Mesenchymal stem cell (in vitro differentiated cells and primary cell): ENCODE data around the gene C10orf62.

Experiments used
- DNase-seq: peaks from one replicate; pipeline ENCODE4 v3.0.0-alpha.2; 2013
- H2AFZ ChIP-seq: one replicate; pipeline ENCODE4 v1.6.1; 2013; ENCODE audit warnings: low read depth, mild to moderate bottlenecking, control low read depth, inconsistent platforms, low read length, moderate library complexity
- H2AK5ac ChIP-seq: 2 replicates; pipeline ENCODE4 v1.6.1; 2013; ENCODE audit warnings: low read length, moderate library complexity, mild to moderate bottlenecking, inconsistent platforms; ENCODE audit not compliant: severe bottlenecking
- H2BK120ac ChIP-seq: one replicate; pipeline ENCODE4 v1.6.1; 2013; ENCODE audit warnings: low read depth, mild to moderate bottlenecking, inconsistent platforms, low read length, moderate library complexity
- H2BK12ac ChIP-seq, 2 experiments: one replicate each; pipeline ENCODE4 v1.6.1; 2013; ENCODE audit warnings: inconsistent platforms in 2 of 2, low read length in 2 of 2, mild to moderate bottlenecking in 2 of 2, moderate library complexity in 2 of 2, control low read depth in 1 of 2
- H2BK15ac ChIP-seq: one replicate; pipeline ENCODE4 v1.6.1; 2013; ENCODE audit warnings: mild to moderate bottlenecking, low read depth, inconsistent platforms; ENCODE audit not compliant: poor library complexity, severe bottlenecking
- H2BK5ac ChIP-seq: 2 replicates; pipeline ENCODE4 v1.6.1; 2013; ENCODE audit warnings: low read depth, mild to moderate bottlenecking, low read length, control low read depth, inconsistent platforms; ENCODE audit not compliant: poor library complexity, severe bottlenecking
- H3K14ac ChIP-seq, 2 experiments: one replicate each; pipeline ENCODE4 v1.6.1; 2013; ENCODE audit warnings: inconsistent platforms in 2 of 2, low read length in 2 of 2, control low read depth in 1 of 2, mild to moderate bottlenecking in 1 of 2, moderate library complexity in 1 of 2
- H3K18ac ChIP-seq, 2 experiments: one replicate each; pipeline ENCODE4 v1.6.1; 2013; ENCODE audit warnings: inconsistent platforms in 2 of 2, low read length in 2 of 2, control low read depth in 1 of 2, low read depth in 1 of 2, mild to moderate bottlenecking in 1 of 2
- H3K23ac ChIP-seq, 2 experiments: one replicate each; pipeline ENCODE4 v1.6.1; 2013; ENCODE audit warnings: inconsistent platforms in 2 of 2, low read length in 2 of 2, mild to moderate bottlenecking in 2 of 2, moderate library complexity in 2 of 2, control low read depth in 1 of 2
- H3K27ac ChIP-seq: 2 replicates; pipeline ENCODE4 v1.5.1; 2013; ENCODE audit warnings: mild to moderate bottlenecking, moderate library complexity, low read length, control low read depth, inconsistent platforms; ENCODE audit not compliant: poor library complexity, severe bottlenecking
- H3K27me3 ChIP-seq, 2 experiments: 2 replicates each; pipeline versions ENCODE4 v1.6.1 to v1.7.0; 2013; ENCODE audit warnings: low read length in 2 of 2, mild to moderate bottlenecking in 2 of 2, moderate library complexity in 2 of 2, control low read depth in 1 of 2, inconsistent platforms in 1 of 2; ENCODE audit not compliant: control insufficient read depth in 1 of 2, insufficient read depth in 1 of 2
- H3K36me3 ChIP-seq, 2 experiments: 2 replicates each; pipeline versions ENCODE4 v1.6.1 to v1.7.0; 2013; ENCODE audit warnings: low read length in 2 of 2, control low read depth in 1 of 2, inconsistent platforms in 1 of 2, low read depth in 1 of 2, mild to moderate bottlenecking in 1 of 2; ENCODE audit not compliant: insufficient read depth in 2 of 2, control insufficient read depth in 1 of 2
- H3K4ac ChIP-seq, 2 experiments: one replicate each; pipeline ENCODE4 v1.6.1; 2013; ENCODE audit warnings: inconsistent platforms in 2 of 2, low read length in 2 of 2, mild to moderate bottlenecking in 2 of 2, moderate library complexity in 2 of 2, control low read depth in 1 of 2, low read depth in 1 of 2
- H3K4me1 ChIP-seq: 2 replicates; pipeline ENCODE4 v1.6.1; 2013; ENCODE audit warnings: low read depth, low read length, control low read depth; ENCODE audit not compliant: control insufficient read depth, insufficient read depth
- H3K4me2 ChIP-seq: 2 replicates; pipeline ENCODE4 v1.6.1; 2013; ENCODE audit warnings: low read length, mild to moderate bottlenecking, inconsistent platforms; ENCODE audit not compliant: poor library complexity, severe bottlenecking
- H3K4me3 ChIP-seq, 2 experiments: 2 replicates each; pipeline versions ENCODE4 v1.5.1 to v1.7.0; 2013; ENCODE audit warnings: low read length in 2 of 2, mild to moderate bottlenecking in 2 of 2, control low read depth in 1 of 2, low read depth in 1 of 2; ENCODE audit not compliant: insufficient read depth in 1 of 2
- H3K79me1 ChIP-seq: replicated peaks from 2 replicates; pipeline ENCODE4 v1.6.1; 2013; ENCODE audit warnings: mild to moderate bottlenecking, control low read depth, low read length, inconsistent platforms; ENCODE audit not compliant: poor library complexity, severe bottlenecking
- H3K9ac ChIP-seq: 2 replicates; pipeline ENCODE4 v1.7.0; 2013; ENCODE audit warnings: mild to moderate bottlenecking, low read length, moderate library complexity
- H3K9me3 ChIP-seq: 2 replicates; pipeline ENCODE4 v1.7.0; 2013; ENCODE audit warnings: mild to moderate bottlenecking, low read length; ENCODE audit not compliant: control insufficient read depth
- H4K8ac ChIP-seq: one replicate; pipeline ENCODE4 v1.6.1; 2013; ENCODE audit warnings: inconsistent platforms, mild to moderate bottlenecking, low read length, moderate library complexity
- H4K91ac ChIP-seq: one replicate; pipeline ENCODE4 v1.6.1; 2013; ENCODE audit warnings: mild to moderate bottlenecking, low read length, inconsistent platforms
- WGBS: methylation state at CpG from one replicate; pipeline ENCODE4 v1.1.7; 2013; ENCODE audit warnings: mixed read lengths; 5-methylcytosine and 5-hydroxymethylcytosine counted together

C10orf62 gene

GRCh38 chr10:97577701-97578100 lies 11.8 kb upstream of the C10orf62 start:
- WGBS, result 82% methylated on average over 9 of the region's 9 CpGs
- Histone ChIP-seq H3K4ac (no peak overlapping the region), H3K9me3 (no peaks in the 10 kb centered on the region), H3K79me1 (no peaks in the 10 kb centered on the region), H3K27me3 (no peaks in the 10 kb centered on the region), H2BK5ac (no peak overlapping the region), H2BK120ac (no peak overlapping the region), H3K27ac (no peak overlapping the region), H4K8ac (no peak overlapping the region), H3K4me3 (no peak overlapping the region), H4K91ac (no peak overlapping the region), H2BK15ac (no peak overlapping the region), H3K14ac (no peak overlapping the region), H2AFZ (no peak overlapping the region), H3K4me1 (peaks cover 32% of the 10 kb centered on the region), H2BK12ac (no peak overlapping the region), H3K36me3 (peaks cover 0 to 6% of the 10 kb centered on the region in 2 experiments), H3K4me2 (no peak overlapping the region), H2AK5ac (peak overlapping the region; percentile 36), H3K9ac (no peak overlapping the region), H3K18ac (no peak overlapping the region), H3K23ac (no peak overlapping the region)
- DNase-seq, result no peak

- Histone ChIP-seq H3K18ac (no peak overlapping the region), H3K36me3 (peaks cover 0 to 6% of the 10 kb centered on the region in 2 experiments), H3K27me3 (no peaks in the 10 kb centered on the region), H3K23ac (no peak overlapping the region), H3K4me3 (peak overlapping the region in 1 of 2 experiments; percentile 61), H3K9me3 (no peaks in the 10 kb centered on the region), H3K4me1 (peaks cover 26% of the 10 kb centered on the region), H2BK120ac (no peak overlapping the region), H2BK12ac (no peak overlapping the region), H3K4me2 (no peak overlapping the region), H2AK5ac (no peak overlapping the region), H3K14ac (no peak overlapping the region), H2BK15ac (no peak overlapping the region), H3K4ac (no peak overlapping the region), H3K9ac (peak overlapping the region; percentile 43), H4K8ac (no peak overlapping the region), H3K27ac (no peak overlapping the region), H2AFZ (no peak overlapping the region), H2BK5ac (no peak overlapping the region), H4K91ac (no peak overlapping the region), H3K79me1 (no peaks in the 10 kb centered on the region)
- no peak for DNase-seq
- 96% methylated on average over 35 of the region's 40 CpGs for WGBS
These were observed 11.2 kb upstream of the C10orf62 start for GRCh38 chr10:97578171-97578844.

GRCh38 chr10:97580421-97581367 lies 8.8 kb upstream of the C10orf62 start:
- no peak overlapping the region for H4K8ac ChIP-seq
- no peak overlapping the region for H3K14ac ChIP-seq
- peaks cover 28% of the 10 kb centered on the region for H3K4me1 ChIP-seq
- no peak overlapping the region for H3K4me2 ChIP-seq
- H3K27me3 ChIP-seq, result no peaks in the 10 kb centered on the region
- H2BK5ac ChIP-seq, result no peak overlapping the region
- no peak overlapping the region for H2BK15ac ChIP-seq
- no peak for DNase-seq
- peaks cover 1% of the 10 kb centered on the region for H3K79me1 ChIP-seq
- H3K4ac ChIP-seq, result no peak overlapping the region
- no peak overlapping the region for H4K91ac ChIP-seq
- no peak overlapping the region for H3K4me3 ChIP-seq
- no peak overlapping the region for H2BK12ac ChIP-seq
- no peak overlapping the region for H2BK120ac ChIP-seq
- no peaks in the 10 kb centered on the region for H3K9me3 ChIP-seq
- H3K36me3 ChIP-seq, result peaks cover 0 to 6% of the 10 kb centered on the region in 2 experiments
- peak overlapping the region; percentile 8 for H2AK5ac ChIP-seq
- H3K9ac ChIP-seq, result no peak overlapping the region
- H3K18ac ChIP-seq, result no peak overlapping the region
- no peak overlapping the region for H3K27ac ChIP-seq
- no peak overlapping the region for H3K23ac ChIP-seq
- H2AFZ ChIP-seq, result no peak overlapping the region
- WGBS, result 96% methylated on average over 7 of the region's 9 CpGs

- H3K36me3 ChIP-seq, result peaks cover 0 to 6% of the 10 kb centered on the region in 2 experiments
- peaks cover 31% of the 10 kb centered on the region for H3K4me1 ChIP-seq
- no peak overlapping the region for H2AFZ ChIP-seq
- peak overlapping the region; percentile 62 for H2AK5ac ChIP-seq
- no peak overlapping the region for H4K91ac ChIP-seq
- H2BK15ac ChIP-seq, result no peak overlapping the region
- H3K18ac ChIP-seq, result no peak overlapping the region
- H3K9me3 ChIP-seq, result no peaks in the 10 kb centered on the region
- no peak overlapping the region for H2BK5ac ChIP-seq
- H3K27ac ChIP-seq, result no peak overlapping the region
- no peak for DNase-seq
- peaks cover 6% of the 10 kb centered on the region for H3K79me1 ChIP-seq
- no peaks in the 10 kb centered on the region for H3K27me3 ChIP-seq
- H3K23ac ChIP-seq, result no peak overlapping the region
- H3K14ac ChIP-seq, result no peak overlapping the region
- WGBS, result 92% methylated on average over 8 of the region's 8 CpGs
- no peak overlapping the region for H2BK120ac ChIP-seq
- H2BK12ac ChIP-seq, result no peak overlapping the region
- no peak overlapping the region for H4K8ac ChIP-seq
- no peak overlapping the region for H3K4me3 ChIP-seq
- H3K9ac ChIP-seq, result no peak overlapping the region
- H3K4me2 ChIP-seq, result no peak overlapping the region
- no peak overlapping the region for H3K4ac ChIP-seq
These were observed 7.4 kb upstream of the C10orf62 start for GRCh38 chr10:97582169-97582568.
